H1 (cell line): Measurements from ENCODE around the gene SNX21. TPM values are rescaled to one million over a fixed set of nuclear protein-coding genes. Genes with fewer than 3 reads are reported as not detected.

Source experiments
- CTCF ChIA-PET: fragments of 300-600 bp; sonication (Branson Sonifier 250); formaldehyde crosslinking; loops from one replicate; lab custom pipeline; 2021; ENCODE audit not compliant: partially characterized antibody; lab: Charles Lee
- POLR2A ChIA-PET: fragments of 300-600 bp; sonication (Branson Sonifier 250); formaldehyde crosslinking; loops from one replicate; lab custom pipeline; 2021; ENCODE audit warnings: inconsistent platforms; ENCODE audit not compliant: partially characterized antibody; lab: Charles Lee
- DNase-seq, 2 experiments: peaks; one replicate each; pipeline versions ENCODE4 v3.0.0 to v3.0.0-alpha.2; 2010 to 2022; ENCODE audit warnings: low spot score in 2 of 2, low read depth in 1 of 2, mixed read lengths in 1 of 2
- FAIRE-seq: peaks from 2 replicates; lab custom pipeline; 2011; peaks lifted over from hg19 to GRCh38; lab: Jason Lieb, UNC
- H2AFZ ChIP-seq: 2 replicates; pipeline ENCODE4 v1.8.1; 2012; ENCODE audit warnings: low read length, inconsistent platforms
- H2AK5ac ChIP-seq: 2 replicates; pipeline ENCODE4 v1.6.1; 2013; ENCODE audit warnings: low read depth, low read length
- H2BK120ac ChIP-seq: replicated peaks from 2 replicates; pipeline ENCODE3; 2013; ENCODE audit warnings: low read depth, low read length, inconsistent platforms
- H2BK12ac ChIP-seq: 2 replicates; pipeline ENCODE4 v1.6.1; 2013; ENCODE audit warnings: low read depth, low read length
- H2BK15ac ChIP-seq: 2 replicates; pipeline ENCODE4 v1.6.1; 2013; ENCODE audit warnings: low read length
- H2BK20ac ChIP-seq: 2 replicates; pipeline ENCODE4 v1.6.1; 2013; ENCODE audit warnings: low read length
- H2BK5ac ChIP-seq: 2 replicates; pipeline ENCODE4 v1.6.1; 2013; ENCODE audit warnings: low read depth, low read length
- H3K14ac ChIP-seq: 2 replicates; pipeline ENCODE4 v1.6.1; 2013; ENCODE audit warnings: inconsistent platforms; ENCODE audit not compliant: insufficient read length
- H3K18ac ChIP-seq: 2 replicates; pipeline ENCODE4 v1.6.1; 2013; ENCODE audit warnings: low read length; ENCODE audit errors: extremely low read depth
- H3K23ac ChIP-seq: 2 replicates; pipeline ENCODE4 v1.6.1; 2013; ENCODE audit warnings: inconsistent platforms; ENCODE audit not compliant: insufficient read length
- H3K23me2 ChIP-seq: 2 replicates; pipeline ENCODE4 v1.6.1; 2013; ENCODE audit warnings: low read depth, low read length
- H3K27ac ChIP-seq: 2 replicates; pipeline ENCODE4 v1.6.1; 2011; ENCODE audit warnings: low read depth, low read length, inconsistent platforms
- H3K27me3 ChIP-seq, 4 experiments: replicated peaks in 1 of 4; 1 replicate in 1 of 4; 2 replicates in 3 of 4; pipeline versions ENCODE4 v1.6.1 to v1.8.1; 2011 to 2013; ENCODE audit warnings: low read length in 3 of 4, mild to moderate bottlenecking in 3 of 4, inconsistent platforms in 2 of 4, mixed read lengths in 2 of 4, moderate library complexity in 1 of 4; ENCODE audit not compliant: control insufficient read depth in 3 of 4, insufficient read depth in 3 of 4; ENCODE audit errors: extremely low read depth in 1 of 4
- H3K36me3 ChIP-seq, 4 experiments: 2 replicates each; pipeline versions ENCODE4 v1.6.1 to v1.8.1; 2011 to 2013; ENCODE audit warnings: mild to moderate bottlenecking in 4 of 4, low read length in 3 of 4, moderate library complexity in 2 of 4, control low read depth in 1 of 4, inconsistent platforms in 1 of 4; ENCODE audit not compliant: insufficient read depth in 4 of 4, control insufficient read depth in 2 of 4
- H3K4ac ChIP-seq: replicated peaks from 2 replicates; pipeline ENCODE3; 2013; ENCODE audit warnings: low read length, low read depth, mixed read lengths, inconsistent platforms; ENCODE audit not compliant: insufficient read length
- H3K4me1 ChIP-seq, 4 experiments: replicated peaks in 1 of 4; 1 replicate in 1 of 4; 2 replicates in 3 of 4; pipeline versions ENCODE4 v1.6.1 to v1.8.1; 2011 to 2013; ENCODE audit warnings: low read length in 3 of 4, inconsistent platforms in 2 of 4, mixed read lengths in 1 of 4; ENCODE audit not compliant: insufficient read depth in 4 of 4, control insufficient read depth in 3 of 4
- H3K4me2 ChIP-seq, 2 experiments: 2 replicates each; pipeline versions ENCODE4 v1.6.1 to v1.8.1; 2011 to 2013; ENCODE audit warnings: low read depth in 2 of 2, low read length in 2 of 2, control low read depth in 1 of 2, inconsistent platforms in 1 of 2, mild to moderate bottlenecking in 1 of 2; ENCODE audit not compliant: insufficient read depth in 1 of 2
- H3K4me3 ChIP-seq, 4 experiments: fragments of 200-600, 300-600 bp in 1 of 4; sonication (generic), shearing (Covaris generic), sonication (Bioruptor Twin) in 1 of 4; 2 replicates each; pipeline versions ENCODE4 v1.5.1 to v1.8.1; 2011 to 2016; ENCODE audit warnings: low read length in 4 of 4, low read depth in 3 of 4, control low read depth in 2 of 4, inconsistent platforms in 2 of 4, mild to moderate bottlenecking in 2 of 4, mixed read lengths in 1 of 4, moderate library complexity in 1 of 4; ENCODE audit not compliant: insufficient read depth in 2 of 4; ENCODE audit errors: extremely low read depth in 1 of 4
- H3K56ac ChIP-seq: replicated peaks from 2 replicates; pipeline ENCODE3; 2013; ENCODE audit warnings: low read depth, mild to moderate bottlenecking, mixed read lengths, low read length, inconsistent platforms; ENCODE audit not compliant: insufficient read length
- H3K79me1 ChIP-seq: 2 replicates; pipeline ENCODE4 v1.6.1; 2013; ENCODE audit warnings: low read depth, low read length, control low read depth
- H3K79me2 ChIP-seq, 2 experiments: 2 replicates each; pipeline versions ENCODE4 v1.6.1 to v1.8.1; 2012 to 2013; ENCODE audit warnings: low read length in 2 of 2, mild to moderate bottlenecking in 2 of 2, inconsistent platforms in 1 of 2; ENCODE audit not compliant: insufficient read depth in 2 of 2, control insufficient read depth in 1 of 2
- H3K9ac ChIP-seq, 4 experiments: replicated peaks in 1 of 4; 1 replicate in 1 of 4; 2 replicates in 3 of 4; pipeline versions ENCODE4 v1.6.1 to v1.8.1; 2011 to 2013; ENCODE audit warnings: low read depth in 3 of 4, low read length in 3 of 4, control low read depth in 2 of 4, mild to moderate bottlenecking in 2 of 4, moderate library complexity in 2 of 4, inconsistent platforms in 1 of 4; ENCODE audit errors: extremely low read depth in 1 of 4
- H3K9me3 ChIP-seq, 2 experiments: 2 replicates each; pipeline versions ENCODE4 v1.6.1 to v1.8.1; 2012 to 2013; ENCODE audit warnings: mild to moderate bottlenecking in 2 of 2, moderate library complexity in 2 of 2, control low read depth in 1 of 2, inconsistent platforms in 1 of 2, low read depth in 1 of 2, low read length in 1 of 2, mixed read lengths in 1 of 2; ENCODE audit not compliant: insufficient read depth in 2 of 2
- H4K20me1 ChIP-seq, 2 experiments: replicated peaks in 1 of 2; 2 replicates each; pipeline versions ENCODE3 to v1.8.1; 2011 to 2013; ENCODE audit warnings: inconsistent platforms in 2 of 2, low read length in 2 of 2, mild to moderate bottlenecking in 1 of 2; ENCODE audit not compliant: insufficient read depth in 2 of 2, control insufficient read depth in 1 of 2
- H4K5ac ChIP-seq: 2 replicates; pipeline ENCODE4 v1.6.1; 2013; ENCODE audit warnings: low read length, low read depth, mixed read lengths, inconsistent platforms; ENCODE audit not compliant: insufficient read length
- H4K8ac ChIP-seq: 2 replicates; pipeline ENCODE4 v1.8.0; 2013; ENCODE audit warnings: mild to moderate bottlenecking, moderate library complexity, low read length, inconsistent platforms; ENCODE audit not compliant: insufficient read depth; ENCODE audit errors: extremely low read depth
- H4K91ac ChIP-seq: replicated peaks from 2 replicates; pipeline ENCODE3; 2013; ENCODE audit warnings: low read length, mixed read lengths, inconsistent platforms; ENCODE audit not compliant: insufficient read length
- NRF1 ChIP-seq: IDR thresholded peaks from 2 replicates; pipeline ENCODE4 v1.6.1; 2011; ENCODE audit warnings: mild to moderate bottlenecking, low read depth, low read length, improper control_type of control experiment
- PHF8 ChIP-seq: fragments of 200-600 bp; sonication (generic); conservative IDR thresholded peaks from 2 replicates; pipeline ENCODE4 v1.7.1; 2012; ENCODE audit warnings: low read depth, mild to moderate bottlenecking, inconsistent platforms, low read length, moderate library complexity
- RAD21 ChIP-seq, 2 experiments: IDR thresholded peaks in 1 of 2; conservative IDR thresholded peaks in 1 of 2; 2 replicates each; pipeline ENCODE4 v1.6.1; 2011; ENCODE audit warnings: low read depth in 2 of 2, low read length in 2 of 2, improper control_type of control experiment in 1 of 2, inconsistent platforms in 1 of 2, mild to moderate bottlenecking in 1 of 2, moderate library complexity in 1 of 2
- WGBS, 2 experiments: shearing (Covaris generic) in 1 of 2; methylation state at CpG; one replicate each; pipeline versions ENCODE4 v1.1.6 to v1.1.7; 2013 to 2015; ENCODE audit warnings: low lambda C conversion rate in 2 of 2, mixed read lengths in 2 of 2, inconsistent platforms in 1 of 2, low coverage in 1 of 2, missing lambda C conversion rate in 1 of 2; ENCODE audit not compliant: insufficient replicate concordance in 2 of 2, insufficient coverage in 1 of 2, insufficient read length in 1 of 2; ENCODE audit errors: extremely low coverage in 1 of 2, missing lambda C conversion rate in 1 of 2; 5-methylcytosine and 5-hydroxymethylcytosine counted together
- polyA plus RNA-seq, 7 experiments: library from polyadenylated mRNA; depleted of rRNA in 3 of 7; stranded (reverse) in 5 of 7; unstranded in 2 of 7; fragments of >200 nt in 5 of 7; fragments of 200-250 nt in 2 of 7; gene quantifications; 1 replicate in 5 of 7; 2 replicates in 1 of 7; 4 replicates in 1 of 7; pipeline versions ENCODE4 v1.2.1 to v1.2.3, GENCODE V29; 2011 to 2013; ENCODE audit warnings: missing spikeins in 2 of 7, mixed read lengths in 2 of 7
- total RNA-seq: library from RNA; stranded (reverse); fragmentation: NEBNext Ultra II Directional; extraction: Animal tissue kit (Norgen Biotek cat#: 25700); gene quantifications from 2 replicates; pipeline ENCODE4 v1.2.1, GENCODE V29; 2021

Gene SNX21
- total and polyA plus RNA-seq, 2 of the 8 experiments (the other 6 are each of a cell fraction or from before 2014, with no cell fraction given): 15.8 to 16.8 TPM

- ChIA-PET CTCF (interaction anchor here (1.1 to 3.1 kb wide), 10 partner anchors 10 to 130 kb away, joined by 3 to 9 read pairs (median 6); partner anchors contain the start of gene ZSWIM1), POLR2A (interaction anchor here (0.7 to 13.8 kb wide), 19 partner anchors 8 to 96 kb away, joined by 3 to 178 read pairs (median 5); partner anchors contain the start of genes ACOT8, PCIF1 and ZSWIM3)
- no peaks in the 10 kb centered on the region for H3K27me3 ChIP-seq
- H4K91ac ChIP-seq: no peak overlapping the region
- H3K14ac ChIP-seq: no peak overlapping the region
- no peak overlapping the region for H3K56ac ChIP-seq
- H2BK15ac ChIP-seq: no peak overlapping the region
- H3K27ac ChIP-seq: no peak overlapping the region
- H3K4me2 ChIP-seq: no peak overlapping the region
- H3K9me3 ChIP-seq: no peaks in the 10 kb centered on the region
- H3K36me3 ChIP-seq: peaks cover 15 to 47% (median 28%) of the 10 kb centered on the region in 4 experiments
- no peak overlapping the region for H3K23ac ChIP-seq
- no peak overlapping the region for H3K18ac ChIP-seq
- peak in 1 of 2 experiments; percentile 22; a peak in 1 of 4 replicates for TF ChIP-seq RAD21 (IDR thresholded peaks at IDR 0.05 in 1 of 2, conservative IDR thresholded peaks at IDR 0.05 in 1 of 2; ENCODE audit: low read depth in 2 of 2, low read length in 2 of 2)
- TF ChIP-seq PHF8: no peak
- no peak for TF ChIP-seq NRF1
- TF ChIP-seq, all 59 proteins: peak for 1
- no peak overlapping the region for H3K9ac ChIP-seq
- H4K5ac ChIP-seq: no peak overlapping the region
- peaks cover 0 to 1% of the 10 kb centered on the region in 2 experiments for H4K20me1 ChIP-seq
- H3K23me2 ChIP-seq: no peaks in the 10 kb centered on the region
- H3K4me3 ChIP-seq: no peak overlapping the region
- no peak overlapping the region for H3K4ac ChIP-seq
- H2BK20ac ChIP-seq: no peak overlapping the region
- no peak overlapping the region for H2BK12ac ChIP-seq
- H3K4me1 ChIP-seq: no peaks in the 10 kb centered on the region
- 93% methylated on average over 23 of the region's 25 CpGs; no CpG with 5 or more reads in 1 of the 2 experiments for WGBS, 2 experiments
- H2BK5ac ChIP-seq: no peak overlapping the region
- FAIRE-seq (no peak), DNase-seq (no peak)
- peaks cover 4% of the 10 kb centered on the region; the same call in 1 of the 2 replicates for H3K79me1 ChIP-seq
- H3K79me2 ChIP-seq: 0 out of 4 replicates have a peak, but pooled peaks cover 0 to under 1% of the 10 kb centered on the region in 2 experiments
- no peak overlapping the region for H2AK5ac ChIP-seq
- no peak overlapping the region for H2BK120ac ChIP-seq
- peak overlapping the region; percentile 28; the same call in 1 of the 2 replicates for H4K8ac ChIP-seq
- H2AFZ ChIP-seq: no peak overlapping the region
These were observed 7.2 kb downstream of the SNX21 start for GRCh38 chr20:45840700-45841198.
